ENCODE data around the gene TMEM169. TPM values are rescaled to one million over a fixed set of nuclear protein-coding genes. Genes with fewer than 3 reads are reported as not detected.

The TMEM169 gene
- total RNA-seq, 1 experiment from 2014 or later, result 0.74 TPM

DNA sequence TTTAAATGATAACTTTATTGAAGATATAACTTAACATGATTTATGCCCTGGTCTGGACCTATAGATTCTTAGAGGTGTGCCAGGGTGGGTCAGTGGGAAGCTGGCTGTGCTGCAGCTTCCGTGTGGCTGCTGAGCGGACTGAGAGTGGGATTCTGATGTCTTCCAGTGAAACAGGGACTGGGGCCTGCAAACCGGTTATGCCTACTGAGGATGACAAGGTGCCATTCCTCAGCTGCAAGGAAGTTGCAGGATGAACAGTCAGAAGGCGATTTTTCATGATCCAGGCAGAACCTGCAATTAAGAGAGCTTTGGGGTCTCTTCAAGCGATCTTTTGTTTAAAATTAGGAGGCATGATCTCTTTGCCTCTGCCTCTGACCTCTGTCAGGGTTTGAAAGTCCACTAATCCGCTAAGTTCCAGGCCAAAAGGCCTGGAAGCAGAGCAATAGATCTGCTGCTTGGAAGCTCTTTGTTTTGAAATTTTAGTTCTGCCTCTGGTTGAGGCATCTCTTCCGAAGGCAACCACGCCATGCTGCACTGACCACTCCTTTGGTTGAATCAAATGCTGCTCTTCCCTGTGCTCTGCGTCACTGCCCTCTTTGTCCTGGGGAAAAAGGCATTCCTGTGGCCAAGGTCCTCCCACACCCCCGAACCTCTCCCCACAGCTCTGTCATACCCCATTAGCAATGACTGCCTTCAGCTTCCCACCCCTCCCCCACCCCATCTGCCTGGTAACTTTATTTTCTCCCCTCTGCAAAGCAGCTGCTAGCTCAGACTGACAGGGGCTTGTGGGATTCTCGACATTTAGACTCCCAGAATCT lies 2.0 kb downstream of the TMEM169 start:
- intact Hi-C loops (cut with micrococcal nuclease; ENCODE audit: unreplicated experiment), result no loop called here
- peaks cover 11% of the 10 kb centered on the region; the same call in 1 of the 2 replicates for H3K4me1 ChIP-seq (ENCODE audit: control insufficient read depth, insufficient read depth, low read length)
- H3K27me3 ChIP-seq (ENCODE audit: control insufficient read depth, insufficient read depth, low read length), result no peaks in the 10 kb centered on the region
- no peak overlapping the region for H3K4me3 ChIP-seq (ENCODE audit: low read depth in 2 of 2, low read length in 2 of 2)
- ATAC-seq (no peak), DNase-seq (ENCODE audit: low read depth, low spot score) (no peak)
- in situ Hi-C loops (cut with HindIII; ENCODE audit: low pct_unique_long_range_greater_than_20kb, low sequenced_read_pairs), result no loop called here
- BruUV-seq (replicated peaks), result no TSS peak
- ChIA-PET CTCF (no interaction called here), POLR2A (no interaction called here)
- no peak overlapping the region for H3K27ac ChIP-seq (ENCODE audit: low read length)
- TF ChIP-seq POLR2AphosphoS5 (IDR thresholded peaks at IDR 0.05; ENCODE audit: low read depth, low read length) (no peak), SIN3A (IDR thresholded peaks at IDR 0.05; ENCODE audit: borderline replicate concordance, insufficient read depth, low read depth, low read length) (no peak), REST (IDR thresholded peaks at IDR 0.05; ENCODE audit: insufficient read depth in 1 of 2, low read depth in 2 of 2, low read length in 1 of 2) (no peak), CTCF (IDR thresholded peaks at IDR 0.05) (no peak), TCF7L2 (IDR thresholded peaks at IDR 0.05; ENCODE audit: low read depth, low read length) (no peak)
- H3K9me3 ChIP-seq (ENCODE audit: control insufficient read depth, insufficient read depth, low read depth, low read length), result no peaks in the 10 kb centered on the region
- no peaks in the 10 kb centered on the region for H3K36me3 ChIP-seq (ENCODE audit: control insufficient read depth, insufficient read depth, low read length)

DNA sequence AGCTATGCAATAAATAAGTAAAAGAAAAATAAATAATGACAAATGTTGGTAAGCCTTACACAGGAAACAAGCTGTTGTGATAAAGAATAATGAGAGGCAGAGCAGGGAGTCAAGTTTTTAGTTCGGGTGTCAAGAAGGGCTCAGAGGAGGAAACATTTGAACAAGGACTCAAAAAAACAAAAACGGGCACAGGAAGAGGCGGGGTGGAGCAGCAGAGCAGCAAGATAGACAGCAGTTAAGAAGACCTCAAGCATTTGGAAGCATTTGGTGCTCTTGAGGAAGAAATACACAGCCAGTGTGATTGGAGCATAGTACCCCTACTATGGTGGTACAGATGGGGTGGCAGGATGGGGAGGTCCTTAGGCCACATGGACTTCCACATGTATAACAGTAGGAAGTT lies 2.8 kb downstream of the TMEM169 start:
- H3K36me3 ChIP-seq (ENCODE audit: control insufficient read depth, insufficient read depth, low read length), result no peaks in the 10 kb centered on the region
- TF ChIP-seq REST (IDR thresholded peaks at IDR 0.05; ENCODE audit: insufficient read depth in 1 of 2, low read depth in 2 of 2, low read length in 1 of 2), result no peak
- no peak for TF ChIP-seq POLR2AphosphoS5 (IDR thresholded peaks at IDR 0.05; ENCODE audit: low read depth, low read length)
- TF ChIP-seq SIN3A (IDR thresholded peaks at IDR 0.05; ENCODE audit: borderline replicate concordance, insufficient read depth, low read depth, low read length), result no peak
- no peak for TF ChIP-seq CTCF (IDR thresholded peaks at IDR 0.05)
- no peak for TF ChIP-seq TCF7L2 (IDR thresholded peaks at IDR 0.05; ENCODE audit: low read depth, low read length)
- H3K4me3 ChIP-seq (ENCODE audit: low read depth in 2 of 2, low read length in 2 of 2), result no peak overlapping the region
- in situ Hi-C loops (cut with HindIII; ENCODE audit: low pct_unique_long_range_greater_than_20kb, low sequenced_read_pairs) (no loop called here), intact Hi-C loops (cut with micrococcal nuclease; ENCODE audit: unreplicated experiment) (no loop called here)
- POLR2A ChIA-PET, result no interaction called here
- H3K9me3 ChIP-seq (ENCODE audit: control insufficient read depth, insufficient read depth, low read depth, low read length), result no peaks in the 10 kb centered on the region
- H3K27ac ChIP-seq (ENCODE audit: low read length), result no peak overlapping the region
- ATAC-seq (no peak), DNase-seq (ENCODE audit: low read depth, low spot score) (no peak)
- peaks cover 11% of the 10 kb centered on the region; the same call in 1 of the 2 replicates for H3K4me1 ChIP-seq (ENCODE audit: control insufficient read depth, insufficient read depth, low read length)
- CTCF ChIA-PET, result no interaction called here
- BruUV-seq (replicated peaks), result no TSS peak
- H3K27me3 ChIP-seq (ENCODE audit: control insufficient read depth, insufficient read depth, low read length), result no peaks in the 10 kb centered on the region

All from Panc1 (cell line).